Measurements from ENCODE around the gene ATP23.
A peak's percentile ranks its signal among the peaks of the same experiment; 100 is the strongest.

The ATP23 gene

DNA sequence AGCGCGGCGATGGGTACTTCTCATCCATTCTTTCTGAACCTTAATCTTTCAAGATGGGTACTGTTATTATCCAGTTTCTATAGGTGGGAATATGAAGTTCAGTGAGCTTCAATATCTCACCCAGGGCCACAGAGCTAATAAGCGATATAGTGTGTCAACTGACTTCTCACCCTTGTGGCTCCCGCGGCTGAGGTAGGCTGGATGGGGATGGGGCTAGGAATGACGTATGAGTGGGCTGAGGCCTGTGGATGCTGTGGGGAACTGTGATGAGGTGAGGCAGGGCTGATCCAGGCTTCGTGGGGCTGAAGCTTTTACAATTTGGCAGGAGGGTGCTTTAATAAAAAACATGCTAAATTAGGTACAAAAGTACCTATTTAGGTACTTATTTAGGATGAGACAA is 32.9 kb upstream of the ATP23 start:
- no peak for DNase-seq (ENCODE audit: low read depth)

DNA sequence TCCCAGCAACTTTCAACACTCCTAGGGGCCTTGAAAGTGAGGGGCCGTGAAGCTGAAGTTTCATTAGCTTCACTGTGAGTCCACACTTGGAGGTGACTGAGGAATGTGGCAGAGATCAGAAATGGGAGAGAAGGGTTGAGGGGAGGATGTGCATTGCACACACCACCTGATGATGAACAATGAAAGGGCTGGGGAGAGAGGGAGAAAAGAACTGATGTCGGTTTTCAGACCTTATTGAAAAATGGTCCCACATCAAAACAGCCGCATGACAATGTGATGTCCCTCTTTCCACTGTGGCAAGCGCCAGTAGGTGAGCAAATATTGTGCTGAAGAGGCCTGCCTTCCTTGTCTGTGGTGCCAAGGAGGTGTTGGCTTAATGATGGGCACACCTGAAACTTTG is 32.3 kb upstream of the ATP23 start:
- DNase-seq (ENCODE audit: low read depth) = no peak

DNA sequence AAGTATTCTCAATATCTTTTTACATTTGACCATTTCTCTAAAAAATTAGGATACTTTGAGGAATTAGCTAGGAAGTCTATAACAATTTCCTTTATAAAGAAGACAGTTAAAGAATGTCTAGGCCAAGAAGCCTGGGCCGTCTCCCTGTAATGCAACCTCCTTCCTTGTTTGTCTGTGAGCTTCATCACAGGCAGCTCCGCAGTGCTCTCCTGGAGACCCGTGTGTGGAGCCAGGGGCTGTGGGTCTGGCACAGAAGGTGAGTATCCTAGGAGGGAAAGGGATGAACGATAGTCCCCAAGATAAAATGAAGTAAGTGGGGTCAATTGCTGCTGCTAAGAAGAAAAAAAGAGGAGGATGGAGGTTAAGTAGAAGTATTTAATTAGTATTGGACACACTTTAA is 31.8 kb upstream of the ATP23 start:
- no peak for DNase-seq (ENCODE audit: low read depth)

- DNase-seq (ENCODE audit: low read depth) = no peak
These were observed 23.2 kb upstream of the ATP23 start for GRCh38 chr12:57918147-57918546.

DNA sequence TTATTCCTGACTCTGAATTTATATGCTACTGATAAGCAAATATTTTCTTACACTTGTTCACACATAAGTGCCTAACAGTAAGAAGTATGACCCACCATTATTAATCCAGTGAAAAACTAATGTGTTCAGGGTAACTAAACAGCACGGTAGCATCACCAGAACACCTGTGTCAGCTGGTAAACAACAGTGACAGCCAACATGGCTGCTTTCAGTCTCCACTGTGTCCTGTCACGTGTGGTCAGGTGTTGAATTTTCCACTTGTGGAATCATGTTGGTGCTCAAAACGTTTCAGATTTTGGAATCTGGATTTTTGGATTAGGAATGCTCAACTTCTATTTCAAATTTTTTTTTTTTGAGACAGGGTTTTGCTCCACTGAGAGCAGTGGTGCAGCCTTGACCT is 14.3 kb upstream of the ATP23 start:
- no peak for DNase-seq (ENCODE audit: low read depth)

DNA sequence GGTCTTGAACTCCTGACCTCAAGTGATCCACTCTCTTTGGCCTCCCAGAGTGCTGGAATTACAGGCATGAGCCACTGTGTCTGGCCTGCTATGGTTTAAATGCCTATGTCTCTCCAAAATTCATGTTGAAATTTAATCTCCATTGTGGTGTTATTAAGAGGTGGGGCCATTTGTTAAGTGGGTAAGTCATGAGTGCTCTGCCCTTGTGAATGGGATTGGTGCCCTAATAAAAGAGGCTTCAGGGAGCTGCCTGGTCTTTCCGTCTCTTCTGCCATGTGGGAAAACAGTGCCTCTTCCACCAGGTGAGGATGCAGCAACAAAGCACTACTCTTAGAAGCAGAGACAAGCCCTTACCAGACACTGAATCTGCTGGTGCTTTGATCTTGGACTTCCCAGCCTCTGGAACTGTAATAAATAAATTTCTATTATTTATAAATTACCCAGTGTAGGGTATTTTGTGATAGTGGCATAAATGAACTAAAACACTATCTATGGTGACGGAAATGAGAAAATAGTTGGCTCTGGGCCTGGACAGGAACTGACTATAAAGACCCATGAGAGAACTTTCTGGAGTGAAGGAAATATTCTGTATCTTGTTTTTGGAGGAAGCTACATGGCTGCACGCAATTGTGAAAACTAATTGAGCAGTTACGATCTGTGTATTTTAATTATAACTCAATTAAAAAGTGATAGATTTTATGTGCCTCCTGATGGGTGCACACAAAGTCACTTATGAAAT is 12.1 kb upstream of the ATP23 start:
- no peak for DNase-seq (ENCODE audit: low read depth)

DNA sequence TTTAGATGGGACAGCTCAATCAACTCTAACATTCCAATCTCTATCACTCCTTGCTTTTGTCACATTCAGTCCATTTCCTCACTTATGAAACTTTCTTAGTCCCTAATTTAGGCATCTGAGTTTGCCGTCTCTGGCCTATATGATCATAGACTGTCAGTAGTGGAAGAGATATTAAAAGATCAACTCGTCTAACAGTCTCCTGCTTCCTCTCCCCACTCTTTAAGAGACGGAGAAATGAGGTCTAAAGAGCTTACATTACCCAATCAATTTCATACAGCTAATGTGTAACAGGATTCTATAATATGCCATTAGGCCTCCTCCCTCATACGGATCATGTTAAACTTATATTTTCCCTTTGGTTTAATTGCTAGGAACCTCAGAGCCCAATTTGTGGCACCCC is 6.5 kb upstream of the ATP23 start:
- DNase-seq (ENCODE audit: low read depth) = no peak

- DNase-seq (ENCODE audit: low read depth) = no peak
These were observed 6.0 kb upstream of the ATP23 start for GRCh38 chr12:57935331-57935730.

DNA sequence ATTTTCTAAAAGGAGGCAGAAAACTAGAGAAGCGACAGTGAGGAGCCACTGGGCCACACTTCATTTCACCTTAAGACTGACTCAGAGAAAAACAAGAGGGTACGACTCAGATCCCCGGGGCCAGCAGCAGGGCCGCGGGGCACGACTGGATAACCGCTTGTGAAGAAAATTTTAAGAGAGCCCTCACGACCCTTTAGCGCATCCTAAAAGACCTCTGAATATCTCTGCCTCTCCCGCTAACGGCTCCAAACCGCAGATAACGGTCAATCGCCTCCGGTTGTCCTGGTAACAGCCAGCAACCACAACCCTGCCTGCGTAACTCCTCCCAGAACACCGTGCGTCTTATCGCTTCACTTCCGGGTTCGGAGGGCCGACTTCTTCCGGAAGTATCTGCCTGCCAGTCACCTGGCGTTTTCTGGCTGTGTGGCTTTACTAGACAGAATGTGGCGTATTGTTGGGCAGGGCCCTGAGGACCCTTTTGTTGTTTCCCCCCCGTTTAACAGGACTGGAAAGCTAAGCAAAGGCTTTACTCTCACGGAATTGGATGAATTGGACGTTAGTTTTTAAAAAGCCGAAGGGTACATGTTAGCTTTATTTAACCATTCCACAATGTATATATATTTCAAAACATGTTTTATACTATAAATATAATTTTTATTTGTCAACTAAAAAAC is 5.4 kb upstream of the ATP23 start:
- peak; percentile 89 for DNase-seq (ENCODE audit: low read depth)

- no peak for DNase-seq (ENCODE audit: low read depth)
These were observed 4.9 kb upstream of the ATP23 start for GRCh38 chr12:57936513-57936883.

DNA sequence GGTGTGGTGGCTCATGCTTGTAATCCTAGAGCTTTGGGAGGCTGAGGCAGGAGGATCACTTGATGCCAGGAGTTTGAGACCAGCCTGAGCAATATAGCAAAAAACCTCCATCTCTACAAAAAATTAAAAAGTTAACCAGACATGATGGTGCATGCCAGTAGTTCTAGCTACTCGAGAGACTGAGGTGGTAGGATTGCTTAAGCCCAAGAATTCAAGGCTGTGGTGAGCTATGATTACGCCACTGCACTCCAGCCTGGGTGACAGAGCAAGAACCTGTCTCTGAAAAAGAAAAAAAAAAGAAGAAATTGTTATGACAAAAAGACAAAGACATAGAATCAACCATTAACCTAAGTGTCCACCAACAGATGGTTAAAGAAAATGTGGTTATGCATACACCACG is 2.1 kb upstream of the ATP23 start:
- DNase-seq (ENCODE audit: low read depth) = no peak

- DNase-seq (ENCODE audit: low read depth) = no peak
These were observed 1.1 kb upstream of the ATP23 start for GRCh38 chr12:57940052-57940914.

DNA sequence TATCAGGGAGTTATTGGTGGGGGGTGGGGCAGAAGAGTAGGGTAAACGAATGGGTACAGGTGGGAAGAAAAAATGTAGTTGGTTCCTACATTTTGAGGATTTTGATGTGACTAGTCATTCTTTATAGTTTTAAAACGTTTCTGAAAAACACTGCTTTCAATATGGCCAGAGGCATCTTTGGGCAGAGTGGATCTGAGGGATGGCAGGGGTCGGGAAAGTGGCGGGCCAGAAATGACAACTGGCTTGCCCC is 527 bp upstream of the ATP23 start:
- DNase-seq (ENCODE audit: low read depth) = no peak

DNA sequence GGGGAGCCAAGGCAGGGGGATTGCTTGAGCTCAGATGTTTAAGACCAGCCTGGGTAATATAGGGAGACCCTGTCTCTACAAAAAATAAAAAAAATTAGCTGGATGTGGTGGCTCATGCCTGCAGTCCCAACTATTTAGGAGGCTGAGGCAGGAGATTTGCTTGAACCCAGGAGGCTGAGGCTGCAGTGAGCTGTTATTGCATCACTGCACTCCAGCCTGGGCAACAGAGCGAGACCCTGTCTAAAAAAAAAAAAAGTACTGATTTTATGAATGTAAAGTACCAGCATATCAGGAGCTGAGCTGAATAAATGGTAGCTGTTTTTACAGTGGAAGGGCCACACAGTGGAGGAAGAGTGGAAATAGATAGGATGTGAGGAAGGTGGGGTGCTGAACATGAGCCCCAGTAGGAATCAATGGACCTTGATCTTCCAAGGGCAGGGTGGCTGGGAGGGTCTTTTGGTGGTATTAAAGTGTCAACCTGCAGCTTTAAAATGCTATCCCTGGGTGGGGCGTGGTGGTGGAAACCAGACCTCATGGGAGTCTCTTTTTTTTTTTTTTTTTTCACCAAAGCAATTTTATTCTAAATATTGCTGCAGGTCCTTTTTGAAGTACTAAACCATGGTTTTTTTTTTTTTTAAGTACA is 2.2 kb downstream of the ATP23 start:
- DNase-seq (ENCODE audit: low read depth) = no peak

- no peak for DNase-seq (ENCODE audit: low read depth)
These were observed 3.1 kb downstream of the ATP23 start for GRCh38 chr12:57944313-57945023.

- no peak for DNase-seq (ENCODE audit: low read depth)
These were observed 11.4 kb downstream of the ATP23 start for GRCh38 chr12:57952766-57953165.

GRCh38 chr12:57954768-57955167 is 13.4 kb downstream of the ATP23 start:
- no peak for DNase-seq (ENCODE audit: low read depth)

DNA sequence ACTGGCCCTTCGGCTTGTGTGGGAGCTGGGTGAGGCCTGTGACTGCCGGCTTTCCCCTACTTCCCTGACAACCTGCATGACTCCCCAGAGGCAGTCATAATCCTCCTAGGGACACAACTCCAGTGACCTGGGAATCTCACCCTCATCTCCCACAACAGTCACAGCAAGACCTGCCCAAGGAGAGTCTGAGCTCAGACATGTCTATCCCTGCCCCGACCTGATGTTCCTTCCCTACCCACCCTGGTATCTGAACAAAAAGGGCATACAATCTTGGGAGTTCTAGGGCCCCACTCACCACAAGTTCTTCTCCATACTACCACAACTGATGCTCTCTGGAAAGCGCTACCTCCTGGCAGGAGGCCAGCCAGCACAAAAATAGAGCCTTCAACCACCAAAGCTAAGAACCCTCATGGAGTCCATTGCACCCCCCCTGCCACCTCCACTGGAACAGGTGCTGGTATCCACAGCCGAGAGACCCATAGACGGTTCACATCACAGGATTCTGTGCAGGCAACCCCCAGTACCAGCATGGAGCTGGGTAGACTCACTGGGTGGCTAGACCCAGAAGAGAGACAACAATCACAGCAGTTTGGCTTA is 16.8 kb downstream of the ATP23 start:
- DNase-seq (ENCODE audit: low read depth) = no peak

DNA sequence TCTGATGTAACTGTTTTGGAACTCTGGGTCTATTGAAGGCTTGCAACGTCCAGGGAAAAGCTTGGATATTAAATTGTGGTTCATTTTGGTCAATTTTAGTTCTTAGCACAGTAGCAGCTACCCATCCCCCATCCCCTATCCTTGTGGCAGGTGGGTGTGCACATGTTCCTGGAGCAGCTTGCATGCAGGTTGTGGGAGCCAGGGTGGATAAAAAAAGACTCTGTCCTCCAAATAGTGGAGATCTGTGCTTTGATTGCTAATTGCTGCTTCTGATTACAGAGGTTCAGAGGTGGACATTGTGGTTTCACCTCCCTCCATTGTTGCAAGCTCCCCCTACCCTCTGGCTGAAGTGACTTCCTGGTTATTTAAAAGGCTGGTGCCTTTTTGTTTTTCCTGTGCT is 23.1 kb downstream of the ATP23 start:
- DNase-seq (ENCODE audit: low read depth) = no peak

DNA sequence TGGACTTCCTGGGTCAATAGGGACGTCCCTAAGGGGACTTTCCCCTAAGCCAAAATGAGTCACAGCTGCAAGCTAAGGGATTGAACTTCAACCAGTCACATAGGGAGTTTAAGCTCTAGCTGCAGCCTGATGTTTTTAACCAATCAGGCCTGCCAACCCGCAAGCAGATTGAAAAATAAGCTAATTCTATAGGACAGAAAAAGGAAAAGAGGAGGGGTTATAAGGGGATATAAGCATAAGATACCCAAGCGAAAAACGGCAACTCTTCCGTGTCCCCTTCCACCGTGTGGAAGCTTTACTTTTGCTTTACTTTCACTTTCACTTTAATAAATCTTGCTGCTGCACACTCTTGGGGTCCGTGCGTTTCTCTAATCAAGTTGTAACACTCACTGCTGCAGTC is 24.4 kb downstream of the ATP23 start:
- no peak for DNase-seq (ENCODE audit: low read depth)

DNA sequence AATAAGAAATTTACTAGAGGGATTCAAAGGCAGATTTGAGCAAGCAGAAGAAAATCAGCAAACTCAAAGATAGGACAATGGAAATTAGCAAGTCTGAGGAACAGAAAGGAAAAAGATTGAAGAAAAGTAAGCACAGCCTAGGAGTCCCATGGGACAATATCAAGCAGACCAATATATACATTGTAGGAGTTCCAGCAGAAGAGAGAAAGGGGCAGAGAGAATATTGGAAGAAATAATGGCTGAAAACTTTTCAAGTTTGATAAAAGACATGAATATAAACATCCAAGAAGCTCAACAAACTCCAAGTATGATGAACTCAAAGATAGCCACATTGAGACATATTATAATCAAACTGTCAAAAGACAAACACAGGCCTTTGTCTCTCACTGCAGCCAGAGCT is 25.2 kb downstream of the ATP23 start:
- no peak for DNase-seq (ENCODE audit: low read depth)

Data from stimulated activated CD8-positive, alpha-beta memory T cell treated with anti-CD3 and anti-CD28 coated beads, Interleukin-12 subunit alpha, Interleukin-12 subunit beta, amount 100 ng/mL, for 1 hour (primary cell).